Amygdala (tissue), 56 donors: ENCODE results near the gene MARS2.
"Not testable (repeated sequence)": the region's sequence is repeated elsewhere in the genome, so short reads cannot be mapped to it uniquely, and the experiment has no call there.

Experiments
- DNase-seq, 56 donors: peaks; one replicate each; lab custom pipeline; 2025; lab: John Stamatoyannopoulos, UW

MARS2 gene

GRCh38 chr2:197705121-197705911 is at the start of gene MARS2:
MARS2 (plus strand) TSS chr2:197705369; CDS start chr2:197705406, 37 bp downstream.
- peak; percentile 21 to 95 (median 84) for DNase-seq

DNA sequence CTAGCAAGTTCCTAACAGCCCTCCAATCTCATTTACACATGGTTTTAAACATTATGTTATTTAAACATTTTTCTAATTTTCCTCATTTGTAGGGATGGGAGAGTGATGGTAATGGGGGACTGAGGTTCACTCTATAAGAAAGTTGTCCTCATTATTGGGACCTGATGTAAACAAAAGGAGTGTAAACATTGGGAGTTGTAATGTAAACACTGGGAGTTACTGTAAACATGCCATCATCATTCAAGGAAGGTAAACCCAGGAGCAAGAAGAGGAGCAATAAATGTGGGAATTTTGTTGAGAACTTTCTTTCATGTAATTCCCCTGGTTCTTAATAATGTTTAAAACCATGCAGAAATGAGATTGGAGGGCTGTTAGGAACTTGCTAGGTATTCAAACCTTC is 47.6 kb upstream of the MARS2 start:
- DNase-seq = no peak

- no peak for DNase-seq
These were observed 43.5 kb upstream of the MARS2 start for GRCh38 chr2:197661626-197662025.

DNA sequence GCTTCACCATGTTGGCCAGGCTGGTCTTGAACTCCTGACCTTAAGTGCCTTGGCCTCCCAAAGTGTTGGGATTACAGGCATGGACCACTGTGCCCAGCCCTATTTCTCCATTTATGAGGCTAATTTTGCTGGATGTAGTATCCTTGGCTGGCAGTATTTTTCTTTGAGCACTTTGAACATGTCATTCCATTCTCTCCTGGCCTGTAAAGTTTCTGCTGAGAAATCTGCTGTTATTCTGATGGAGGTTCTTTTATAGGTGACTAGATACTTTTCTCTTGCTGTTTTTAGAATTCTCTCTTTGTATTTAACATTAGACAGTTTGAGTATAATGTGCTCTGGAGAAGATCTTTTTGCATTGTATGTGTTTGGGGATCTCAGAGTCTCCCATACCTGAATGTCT is 38.9 kb upstream of the MARS2 start:
- DNase-seq = no peak

GRCh38 chr2:197668296-197668695 is 36.9 kb upstream of the MARS2 start:
- no peak for DNase-seq

DNA sequence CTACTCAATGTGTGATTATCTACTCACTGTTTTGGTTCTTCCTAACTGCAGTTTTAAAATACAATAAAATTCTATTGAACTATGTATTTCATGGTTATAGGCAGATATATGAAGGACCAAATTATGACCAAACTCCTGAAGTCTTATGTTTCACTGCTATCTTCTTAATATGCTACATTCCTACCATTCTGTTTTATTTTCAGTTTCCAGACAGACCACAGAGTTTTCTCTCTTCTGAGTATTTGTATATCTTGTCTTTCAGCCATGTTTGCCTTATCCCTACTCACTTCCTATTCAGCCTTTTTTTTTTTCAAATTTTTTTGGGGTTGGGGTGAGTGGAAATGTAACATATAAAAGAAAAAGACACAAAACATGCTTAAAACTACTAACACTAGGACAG is 36.1 kb upstream of the MARS2 start:
- DNase-seq = no peak

GRCh38 chr2:197672371-197672893 is 32.7 kb upstream of the MARS2 start:
- no peak for DNase-seq

GRCh38 chr2:197673106-197673505 is 32.1 kb upstream of the MARS2 start:
- peak in 9 of 56 donors; percentile 4 to 35 (median 13) for DNase-seq

GRCh38 chr2:197673606-197674005 is 31.6 kb upstream of the MARS2 start:
- DNase-seq = peak in 1 of 56 donors; percentile 28

DNA sequence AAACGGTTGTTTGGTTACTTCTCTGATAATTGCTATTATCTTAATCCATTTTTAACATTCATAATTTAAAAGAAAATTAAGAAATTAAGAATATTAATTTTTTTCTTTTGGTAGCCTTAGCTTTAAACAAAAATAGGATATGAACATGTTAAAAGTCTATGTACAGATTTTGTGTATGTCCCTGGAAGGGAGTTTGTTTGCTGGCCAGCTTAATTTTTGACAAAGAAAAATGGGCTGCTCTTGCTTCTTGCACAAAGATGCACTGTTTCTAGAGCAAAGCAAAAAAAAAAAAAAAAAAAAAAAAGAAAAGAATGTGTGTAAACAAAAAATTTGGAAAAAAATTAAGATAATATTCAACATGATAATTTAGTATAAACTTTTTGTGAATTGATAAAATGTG is 31.1 kb upstream of the MARS2 start:
- peak in 6 of 56 donors; percentile 2 to 33 (median 4) for DNase-seq

- peak in 10 of 56 donors; percentile 2 to 47 (median 19) for DNase-seq
These were observed 30.6 kb upstream of the MARS2 start for GRCh38 chr2:197674591-197674990.

DNA sequence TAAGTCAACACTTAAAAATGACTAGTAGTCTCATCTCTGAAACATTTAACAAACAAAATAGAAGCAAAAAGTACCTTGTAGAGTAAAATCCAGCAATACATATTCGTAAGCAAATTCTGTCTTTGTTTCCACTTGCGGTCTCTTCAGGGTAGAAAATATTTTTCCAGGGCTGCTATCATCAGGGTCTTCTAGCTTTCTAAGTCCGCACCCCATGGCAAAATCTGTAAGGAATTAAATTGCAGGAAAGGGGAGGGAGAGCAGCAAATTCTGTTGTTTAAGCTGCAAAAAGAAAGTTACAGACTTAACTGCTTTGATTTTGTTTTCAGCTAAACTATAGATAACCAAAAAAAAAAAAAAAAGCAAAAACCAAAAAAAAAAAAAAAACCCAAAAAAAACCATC is 29.9 kb upstream of the MARS2 start, which contains the start of gene RFTN2:
TSS of gene RFTN2 (minus strand) at position 342 of the 400 bp plus-strand sequence. CDS start at position 213, 129 bp downstream.
- peak in 1 of 56 donors; percentile 1 for DNase-seq

- peak in 24 of 56 donors; percentile 5 to 48 (median 23) for DNase-seq
These were observed 29.4 kb upstream of the MARS2 start for GRCh38 chr2:197675711-197676188.

DNA sequence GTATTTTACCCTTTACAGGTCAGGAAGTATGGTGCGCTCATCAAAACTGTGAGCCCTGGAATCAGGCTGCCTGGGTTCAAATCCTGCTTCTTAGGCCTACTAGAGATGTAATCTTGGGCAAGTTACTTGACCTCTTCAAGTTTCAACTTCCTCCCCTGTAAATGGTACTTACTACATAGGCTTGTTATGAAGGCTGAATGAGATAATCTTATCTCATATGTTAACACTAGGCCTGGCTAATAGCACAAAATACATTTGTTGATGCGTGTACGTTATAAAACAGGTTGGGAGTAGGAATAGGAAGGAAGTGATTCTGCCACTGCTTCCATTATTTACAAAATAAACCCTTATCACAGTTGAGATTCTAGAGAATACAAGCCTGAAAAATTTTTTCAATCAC is 28.1 kb upstream of the MARS2 start:
- no peak for DNase-seq

- DNase-seq = no peak
These were observed 27.7 kb upstream of the MARS2 start for GRCh38 chr2:197677483-197677882.

GRCh38 chr2:197695206-197695605 is 10.0 kb upstream of the MARS2 start:
- DNase-seq = not testable (repeated sequence)

- not testable (repeated sequence) for DNase-seq
These were observed 9.2 kb upstream of the MARS2 start for GRCh38 chr2:197695971-197696370.

GRCh38 chr2:197696571-197696970 is 8.6 kb upstream of the MARS2 start:
- not testable (repeated sequence) for DNase-seq

- DNase-seq = not testable (repeated sequence)
These were observed 5.4 kb upstream of the MARS2 start for GRCh38 chr2:197699724-197700123.

- no peak for DNase-seq
These were observed 4.2 kb upstream of the MARS2 start for GRCh38 chr2:197700960-197701359.

- DNase-seq = peak in 1 of 56 donors; percentile 44
These were observed 592 bp upstream of the MARS2 start for GRCh38 chr2:197704434-197705120.
